ENCODE data around the gene DNAAF9. TPM values are rescaled to one million over a fixed set of nuclear protein-coding genes. Genes with fewer than 3 reads are reported as not detected.
A peak's percentile ranks its signal among the peaks of the same experiment; 100 is the strongest.
"Not testable (repeated sequence)": the region's sequence is repeated elsewhere in the genome, so short reads cannot be mapped to it uniquely, and the experiment has no call there.

The DNAAF9 gene
- 9.6 and 12.9 TPM in 2 replicates for total RNA-seq

GRCh38 chr20:3407040-3407770, at the start of gene DNAAF9:
TSS of gene DNAAF9 (minus strand) at chr20:3407669. CDS start at chr20:3407557, 112 bp downstream.
- peak; percentile 64 to 77 for DNase-seq (ENCODE audit: low read depth in 2 of 2)

GRCh38 chr20:3456648-3457047, 49.2 kb upstream of the DNAAF9 start:
- no peak for DNase-seq (ENCODE audit: low read depth in 2 of 2)

DNA sequence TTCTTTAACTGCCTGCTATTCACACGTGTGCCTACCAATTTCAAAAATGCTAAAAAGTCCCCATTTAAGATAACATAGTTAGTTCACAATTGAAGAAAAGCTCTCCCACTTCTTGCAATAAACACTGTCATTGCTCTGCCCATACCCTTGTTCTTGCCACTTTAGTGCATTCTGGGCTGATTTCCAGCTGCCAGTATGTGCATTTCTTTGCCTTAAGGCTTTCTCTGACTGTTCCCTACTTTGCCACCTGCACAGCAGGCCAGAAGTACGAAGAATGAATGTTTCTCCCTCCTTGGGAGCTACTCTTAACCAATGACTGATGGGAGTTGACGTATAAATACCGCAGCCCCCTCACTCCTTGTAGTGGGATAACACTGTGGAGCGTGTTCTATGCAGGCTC, 47.4 kb upstream of the DNAAF9 start:
- DNase-seq (ENCODE audit: low read depth in 2 of 2), result no peak

DNA sequence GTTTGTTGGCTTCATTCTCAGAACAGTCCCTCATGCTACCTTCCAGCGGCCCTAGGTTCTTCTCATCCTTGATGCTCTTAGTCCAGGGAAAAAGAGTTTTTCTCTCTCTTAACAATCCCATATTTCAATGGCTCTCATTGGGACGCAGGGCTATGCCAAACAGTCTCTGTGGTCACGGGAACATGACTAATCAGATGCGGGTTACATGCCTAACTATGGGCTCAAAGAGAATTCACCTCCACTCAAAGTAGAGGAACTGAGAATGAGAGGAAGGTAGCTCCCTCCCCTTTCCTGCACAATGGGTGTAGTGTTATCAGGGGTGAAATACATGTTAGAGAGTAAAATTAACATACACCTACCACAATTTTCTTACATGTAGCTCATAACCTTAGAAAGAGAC, 45.2 kb upstream of the DNAAF9 start:
- no peak for DNase-seq (ENCODE audit: low read depth in 2 of 2)

DNA sequence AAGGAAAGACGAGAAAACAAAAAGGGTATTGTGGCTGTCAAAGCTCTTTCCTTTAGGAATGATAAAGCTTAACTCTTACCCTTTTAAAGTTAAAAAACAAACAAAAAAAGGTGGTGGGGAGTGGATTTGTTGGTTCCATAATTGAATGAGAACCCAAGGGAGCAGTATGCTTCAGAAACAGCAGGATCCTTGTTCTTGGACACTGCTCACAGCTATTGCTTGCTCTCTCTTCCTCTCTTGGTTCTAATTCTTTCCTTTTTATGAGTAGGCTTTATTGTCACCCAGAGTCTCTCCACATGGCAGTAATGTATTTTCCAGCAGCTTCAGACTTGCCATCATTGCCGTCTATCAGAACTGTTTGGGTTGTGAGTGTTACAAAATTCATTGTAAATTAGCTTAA, 44.7 kb upstream of the DNAAF9 start:
- no peak for DNase-seq (ENCODE audit: low read depth in 2 of 2)

GRCh38 chr20:3449319-3449718, 41.9 kb upstream of the DNAAF9 start:
- no peak for DNase-seq (ENCODE audit: low read depth in 2 of 2)

GRCh38 chr20:3447321-3447720, 39.9 kb upstream of the DNAAF9 start:
- no peak for DNase-seq (ENCODE audit: low read depth in 2 of 2)

GRCh38 chr20:3446779-3447178, 39.3 kb upstream of the DNAAF9 start:
- DNase-seq (ENCODE audit: low read depth in 2 of 2), result no peak

DNA sequence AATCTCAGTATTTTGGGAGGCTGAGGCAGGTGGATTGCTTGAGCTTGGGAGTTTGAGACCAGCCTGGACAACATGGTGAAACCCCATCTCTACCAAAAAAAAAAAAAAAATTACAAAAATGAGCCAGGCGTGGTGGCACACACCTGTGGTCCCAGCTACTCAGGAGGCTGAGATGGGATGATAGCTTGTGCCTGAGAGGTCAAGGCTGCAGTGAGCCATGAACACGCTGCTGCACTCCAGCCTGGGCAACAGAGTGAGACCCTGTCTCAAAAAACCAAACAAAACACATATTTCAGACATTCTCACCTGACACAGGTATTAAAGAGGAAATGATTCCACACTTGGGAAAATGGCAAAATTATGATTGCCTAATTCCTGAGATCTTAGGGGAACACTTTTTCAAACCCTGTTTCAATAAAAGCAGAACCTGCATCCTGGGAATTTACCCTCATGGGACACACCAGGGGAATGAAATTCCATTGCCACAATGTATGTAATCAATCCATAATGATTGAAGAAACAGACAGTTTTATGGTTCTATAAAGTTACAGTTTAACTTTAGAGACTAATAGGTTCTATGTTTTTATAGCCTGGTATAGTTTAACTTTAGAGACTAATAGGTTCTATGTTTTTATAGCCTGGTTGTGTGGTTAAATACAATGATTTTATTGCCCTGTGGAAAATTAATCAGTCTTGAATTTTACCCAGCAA, 29.6 kb upstream of the DNAAF9 start:
- no peak for DNase-seq (ENCODE audit: low read depth in 2 of 2)

- DNase-seq (ENCODE audit: low read depth in 2 of 2), result no peak
Measured at GRCh38 chr20:3434232-3434631, 26.8 kb upstream of the DNAAF9 start.

DNA sequence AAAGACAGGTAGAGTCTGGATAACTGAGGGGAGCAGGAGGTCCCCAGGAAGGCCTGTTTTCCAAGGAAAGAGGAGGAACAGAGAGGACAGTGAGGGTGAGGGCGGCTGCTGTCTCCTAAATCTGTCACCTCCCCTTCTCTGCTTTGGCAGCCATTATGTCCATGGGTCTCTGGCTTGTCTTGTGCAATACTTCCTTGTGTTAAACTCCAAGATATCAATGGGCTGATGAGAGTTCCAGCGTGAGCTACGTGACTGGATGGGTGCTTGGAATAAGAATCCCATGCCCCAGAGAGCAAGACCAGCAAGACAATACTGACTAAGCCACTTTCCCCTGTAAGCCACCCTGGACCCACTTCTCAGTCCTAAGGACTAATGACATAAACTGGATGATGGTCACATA, 26.3 kb upstream of the DNAAF9 start:
- no peak for DNase-seq (ENCODE audit: low read depth in 2 of 2)

GRCh38 chr20:3432844-3433243, 25.4 kb upstream of the DNAAF9 start:
- no peak for DNase-seq (ENCODE audit: low read depth in 2 of 2)

- no peak for DNase-seq (ENCODE audit: low read depth in 2 of 2)
Measured at GRCh38 chr20:3431109-3431508, 23.6 kb upstream of the DNAAF9 start.

DNA sequence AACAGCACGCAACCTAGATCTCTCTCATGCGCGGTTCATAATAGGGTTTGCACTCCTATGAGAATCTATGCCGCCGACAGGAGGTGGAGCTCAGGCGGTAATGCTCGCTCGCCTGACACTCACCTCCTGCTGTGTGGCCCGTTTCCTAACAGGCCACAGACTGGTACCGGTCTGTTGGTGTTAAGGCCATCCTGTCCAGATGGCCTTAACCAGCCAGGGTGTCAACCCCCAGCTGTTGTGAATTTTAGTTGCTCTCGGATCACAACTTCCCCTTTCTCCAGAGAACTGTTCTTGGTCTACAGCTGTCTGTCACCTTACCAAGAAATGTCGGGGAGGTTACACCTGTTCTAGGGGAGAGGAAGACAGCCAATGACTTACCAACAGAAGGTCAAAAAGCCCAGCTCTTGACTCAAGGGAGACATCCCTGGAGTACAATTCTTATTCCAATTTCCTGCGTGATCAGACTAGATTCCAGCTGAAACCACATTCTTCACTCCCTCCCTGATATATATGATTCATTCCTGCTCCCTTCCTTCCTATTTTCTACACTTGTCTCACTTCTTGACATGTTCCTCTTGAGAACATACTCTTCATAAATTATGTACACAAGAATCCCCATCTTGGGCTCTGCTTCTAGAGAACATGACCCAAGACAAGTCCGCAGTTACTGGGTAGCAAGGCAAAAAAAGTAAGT, 23.1 kb upstream of the DNAAF9 start:
- DNase-seq (ENCODE audit: low read depth in 2 of 2), result peak in 1 of 2 donors; percentile 21

GRCh38 chr20:3426766-3427165, 19.3 kb upstream of the DNAAF9 start:
- DNase-seq (ENCODE audit: low read depth in 2 of 2), result not testable (repeated sequence)

GRCh38 chr20:3423126-3423525, 15.7 kb upstream of the DNAAF9 start:
- no peak for DNase-seq (ENCODE audit: low read depth in 2 of 2)

DNA sequence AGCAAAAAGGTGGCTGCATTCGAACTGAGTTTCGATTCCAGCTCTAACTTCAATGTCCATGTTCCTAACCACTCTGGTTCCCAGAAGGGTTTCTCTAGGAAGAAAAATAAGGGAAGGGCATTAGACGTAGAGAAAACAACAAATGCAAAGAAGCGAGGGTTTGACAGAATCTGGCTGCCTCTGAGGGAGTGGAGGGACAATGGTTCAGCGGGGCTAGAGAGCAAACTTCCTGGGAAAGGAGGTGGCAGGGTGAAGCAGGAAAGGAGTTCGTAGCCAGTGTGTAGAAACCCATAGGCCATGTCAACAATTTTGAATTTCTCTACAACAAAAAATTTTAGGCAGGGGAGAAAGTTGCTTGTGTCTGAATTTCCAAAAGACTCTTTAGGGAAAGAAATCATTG, 14.5 kb upstream of the DNAAF9 start:
- no peak for DNase-seq (ENCODE audit: low read depth in 2 of 2)

DNA sequence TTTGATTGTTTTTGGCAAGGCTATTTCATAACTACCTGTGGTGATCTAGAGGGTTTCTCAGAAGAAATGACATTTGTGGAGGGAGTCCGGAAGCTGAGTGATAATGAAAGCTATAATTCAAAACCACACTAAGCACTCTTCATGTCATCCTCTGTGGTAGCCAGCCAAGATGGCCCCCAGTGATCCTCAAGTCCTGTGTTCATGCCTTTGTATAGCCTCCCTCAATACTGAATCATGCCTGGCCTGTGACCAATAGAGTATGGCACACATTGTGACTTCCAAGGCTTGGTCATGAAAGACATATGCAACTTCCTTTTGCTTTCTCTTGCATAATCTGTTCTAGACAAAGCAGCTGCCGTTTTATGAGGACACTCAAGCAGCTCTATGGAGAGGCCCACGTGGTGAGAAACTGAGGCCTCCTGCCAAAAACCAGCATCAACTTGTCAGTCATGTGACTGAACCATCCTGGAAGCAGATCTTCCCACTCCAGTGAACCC, 12.8 kb upstream of the DNAAF9 start:
- DNase-seq (ENCODE audit: low read depth in 2 of 2), result peak in 1 of 2 donors; percentile 15

GRCh38 chr20:3418161-3418560, 10.7 kb upstream of the DNAAF9 start:
- not testable (repeated sequence) for DNase-seq (ENCODE audit: low read depth in 2 of 2)

- DNase-seq (ENCODE audit: low read depth in 2 of 2), result no peak
Measured at GRCh38 chr20:3414122-3414521, 6.7 kb upstream of the DNAAF9 start.

DNA sequence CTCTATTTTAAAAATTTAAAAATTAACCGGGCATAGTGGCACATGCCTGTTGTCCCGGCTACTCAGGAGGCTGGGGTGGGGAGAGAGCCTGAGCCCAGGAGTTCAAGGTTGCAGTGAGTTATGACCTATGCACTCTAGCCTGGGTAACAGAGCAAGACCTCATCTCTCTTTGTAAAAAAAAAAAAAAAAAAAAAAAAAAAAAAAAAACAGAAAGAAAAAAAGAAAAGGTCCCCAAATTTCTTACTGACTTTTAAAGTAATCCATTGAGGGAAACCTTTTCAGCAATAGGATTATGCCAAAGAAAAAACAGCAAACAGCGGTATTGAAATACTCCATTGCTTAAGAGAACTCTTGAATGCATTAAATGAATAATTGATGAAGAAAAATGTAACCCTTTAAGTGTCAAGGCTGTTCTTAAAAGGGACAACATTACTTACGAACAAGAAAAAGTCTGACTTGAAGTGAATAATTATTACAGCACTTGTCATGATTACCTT, 6.0 kb upstream of the DNAAF9 start:
- no peak for DNase-seq (ENCODE audit: low read depth in 2 of 2)

Data from lung microvascular endothelial cell (primary cell).